Body of pancreas (tissue), 4 donors: ENCODE data around the gene WDFY4.

ENCODE experiments used
- POLR2A ChIP-seq, 3 donors: fragments of 450-650 bp; IDR thresholded peaks; one replicate each; pipeline ENCODE4 v1.6.1; 2016; ENCODE audit warnings: antibody characterized with exemption in 3 of 3, mild to moderate bottlenecking in 2 of 3
- TF ChIP-seq, protein P1 (sequence below), 7 experiments: fragments of 450-650 bp in 4 of 7; fragments of 200-600 bp in 3 of 7; sonication (generic) in 3 of 7; IDR thresholded peaks; one replicate each; pipeline ENCODE4 v1.5.1; 2016 to 2019; ENCODE audit warnings: antibody characterized with exemption in 7 of 7

DNA sequence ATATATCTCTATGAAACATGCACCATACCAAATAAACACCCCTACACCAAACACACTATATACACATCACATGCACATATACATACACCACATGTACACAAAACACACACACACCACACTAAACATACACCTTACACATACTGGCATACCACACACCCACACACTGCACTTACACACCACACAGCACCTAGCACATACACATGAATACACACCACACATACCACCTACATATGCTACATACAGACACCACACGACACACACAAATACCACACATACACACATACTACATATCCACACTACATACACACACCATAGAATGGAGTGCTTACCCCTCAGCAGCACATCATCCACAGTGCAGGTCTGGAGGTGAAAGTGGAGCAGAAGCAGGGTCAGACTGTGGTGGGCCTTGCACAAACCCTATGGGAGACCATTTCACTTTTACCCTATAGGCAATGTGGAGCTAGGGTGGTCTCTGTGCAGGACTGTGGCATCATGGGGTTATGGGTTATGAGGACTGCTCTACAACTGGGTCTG lies 64.6 kb downstream of the WDFY4 start:
- TF ChIP-seq, protein P1, sequence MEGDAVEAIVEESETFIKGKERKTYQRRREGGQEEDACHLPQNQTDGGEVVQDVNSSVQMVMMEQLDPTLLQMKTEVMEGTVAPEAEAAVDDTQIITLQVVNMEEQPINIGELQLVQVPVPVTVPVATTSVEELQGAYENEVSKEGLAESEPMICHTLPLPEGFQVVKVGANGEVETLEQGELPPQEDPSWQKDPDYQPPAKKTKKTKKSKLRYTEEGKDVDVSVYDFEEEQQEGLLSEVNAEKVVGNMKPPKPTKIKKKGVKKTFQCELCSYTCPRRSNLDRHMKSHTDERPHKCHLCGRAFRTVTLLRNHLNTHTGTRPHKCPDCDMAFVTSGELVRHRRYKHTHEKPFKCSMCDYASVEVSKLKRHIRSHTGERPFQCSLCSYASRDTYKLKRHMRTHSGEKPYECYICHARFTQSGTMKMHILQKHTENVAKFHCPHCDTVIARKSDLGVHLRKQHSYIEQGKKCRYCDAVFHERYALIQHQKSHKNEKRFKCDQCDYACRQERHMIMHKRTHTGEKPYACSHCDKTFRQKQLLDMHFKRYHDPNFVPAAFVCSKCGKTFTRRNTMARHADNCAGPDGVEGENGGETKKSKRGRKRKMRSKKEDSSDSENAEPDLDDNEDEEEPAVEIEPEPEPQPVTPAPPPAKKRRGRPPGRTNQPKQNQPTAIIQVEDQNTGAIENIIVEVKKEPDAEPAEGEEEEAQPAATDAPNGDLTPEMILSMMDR (IDR thresholded peaks at IDR 0.05) = no peak
- no peak for TF ChIP-seq POLR2A (IDR thresholded peaks at IDR 0.05)
